SK-N-DZ (cell line): ENCODE measurements around the gene GPR82. TPM values are rescaled to one million over a fixed set of nuclear protein-coding genes. Genes with fewer than 3 reads are reported as not detected.
"Not testable (repeated sequence)": the region's sequence is repeated elsewhere in the genome, so short reads cannot be mapped to it uniquely, and the experiment has no call there.

Experiments used
- DNase-seq: peaks from one replicate; pipeline ENCODE4 v3.0.0-alpha.2; 2015; ENCODE audit warnings: low spot score
- polyA plus RNA-seq, 2 experiments: library from polyadenylated mRNA; depleted of rRNA; stranded (reverse); fragments of >200 nt; gene quantifications; 2 replicates each; pipeline ENCODE4 v1.2.3, GENCODE V29; 2014

Gene GPR82, protein sequence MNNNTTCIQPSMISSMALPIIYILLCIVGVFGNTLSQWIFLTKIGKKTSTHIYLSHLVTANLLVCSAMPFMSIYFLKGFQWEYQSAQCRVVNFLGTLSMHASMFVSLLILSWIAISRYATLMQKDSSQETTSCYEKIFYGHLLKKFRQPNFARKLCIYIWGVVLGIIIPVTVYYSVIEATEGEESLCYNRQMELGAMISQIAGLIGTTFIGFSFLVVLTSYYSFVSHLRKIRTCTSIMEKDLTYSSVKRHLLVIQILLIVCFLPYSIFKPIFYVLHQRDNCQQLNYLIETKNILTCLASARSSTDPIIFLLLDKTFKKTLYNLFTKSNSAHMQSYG
- not detected in 2 replicates for polyA plus RNA-seq (2014; cell fraction: cytosol; rRNA removed)
- polyA plus RNA-seq (2014; cell fraction: nucleus; rRNA removed), result not detected in 2 replicates

GRCh38 chrX:41723826-41724225, at the start of gene GPR82:
Gene GPR82 (plus strand): TSS chrX:41724181. CDS start chrX:41727027, 2,846 bp downstream.
- DNase-seq, result no peak

GRCh38 chrX:41676361-41676760, 47.6 kb upstream of the GPR82 start:
- not testable (repeated sequence) for DNase-seq

DNA sequence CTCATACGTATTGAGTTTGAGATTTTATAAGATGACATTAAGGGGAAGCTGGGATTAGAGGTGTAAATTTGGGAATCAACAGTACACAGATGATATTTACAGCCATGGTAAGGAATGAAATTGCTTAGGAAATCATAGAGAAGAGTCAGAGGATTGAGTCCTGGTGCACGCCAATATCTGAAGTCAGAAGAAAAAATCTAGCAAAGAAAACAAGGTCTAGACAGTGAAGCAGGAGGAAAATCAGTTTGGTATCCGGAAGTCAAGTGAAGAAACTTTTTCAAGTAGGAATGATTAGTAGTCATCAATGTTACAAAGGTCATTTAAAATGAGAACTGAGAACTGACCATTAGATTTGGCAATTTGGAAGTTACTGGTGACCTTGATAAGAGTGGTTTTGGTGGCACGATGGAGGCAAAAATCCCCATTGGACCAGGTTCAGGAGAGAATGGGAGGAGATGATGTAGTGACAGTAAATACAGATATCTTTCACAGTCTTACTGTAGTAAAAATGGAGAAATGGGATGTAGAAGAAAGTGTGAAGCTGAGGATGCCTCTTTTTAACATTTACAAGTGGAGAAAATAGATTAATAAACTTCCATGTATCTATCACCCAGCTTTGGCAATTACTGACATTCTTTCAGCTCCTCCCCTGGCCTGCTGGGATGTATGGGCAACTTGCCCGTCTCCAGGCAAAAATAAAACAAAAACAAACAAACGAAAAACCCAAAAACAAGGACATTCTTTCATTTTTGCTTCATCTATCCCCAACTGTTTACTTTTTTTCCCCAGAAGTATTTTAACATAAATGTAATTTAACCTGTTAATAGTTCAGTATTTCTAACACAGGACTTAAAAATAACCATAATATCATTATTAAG, 46.6 kb upstream of the GPR82 start:
- no peak for DNase-seq

DNA sequence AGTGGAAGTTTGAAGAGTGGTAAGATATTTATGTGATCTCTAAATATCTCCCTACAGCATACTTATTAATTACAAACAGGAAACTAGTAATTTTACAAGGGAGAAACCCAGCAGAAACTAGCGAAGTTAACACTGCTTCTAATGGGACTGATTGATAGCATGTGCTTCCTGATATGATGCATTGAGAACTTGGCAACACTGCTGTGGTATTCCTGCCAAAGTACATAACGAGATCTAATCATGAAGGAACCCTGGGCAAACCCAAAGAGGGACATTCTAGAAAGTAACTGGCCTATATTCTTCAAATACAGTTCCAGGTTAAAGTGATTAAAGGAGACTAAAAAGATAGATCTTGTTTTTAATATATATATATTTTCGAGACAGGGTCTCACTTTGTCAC, 39.8 kb upstream of the GPR82 start:
- DNase-seq, result no peak

DNA sequence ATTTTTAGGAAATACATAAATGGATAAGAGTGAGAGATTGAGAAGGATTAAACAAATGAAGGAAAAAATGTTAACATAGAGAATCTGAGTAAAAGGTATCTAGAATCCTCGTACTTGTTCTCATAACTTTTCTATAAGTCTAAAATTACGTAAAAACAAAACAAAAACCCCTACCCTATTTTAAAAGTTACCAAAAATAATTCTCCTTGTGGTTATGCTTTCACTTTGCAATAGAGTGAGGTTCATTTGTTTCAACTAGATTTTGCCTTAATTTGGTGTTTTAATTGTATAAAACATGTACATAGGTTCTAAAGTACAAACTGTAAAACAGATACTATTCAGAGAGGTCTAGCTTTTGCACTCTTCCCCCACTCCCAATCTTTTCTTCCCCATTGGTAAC, 39.0 kb upstream of the GPR82 start:
- no peak for DNase-seq

GRCh38 chrX:41686788-41687187, 37.2 kb upstream of the GPR82 start:
- DNase-seq, result no peak

GRCh38 chrX:41688156-41688555, 35.8 kb upstream of the GPR82 start:
- no peak for DNase-seq

DNA sequence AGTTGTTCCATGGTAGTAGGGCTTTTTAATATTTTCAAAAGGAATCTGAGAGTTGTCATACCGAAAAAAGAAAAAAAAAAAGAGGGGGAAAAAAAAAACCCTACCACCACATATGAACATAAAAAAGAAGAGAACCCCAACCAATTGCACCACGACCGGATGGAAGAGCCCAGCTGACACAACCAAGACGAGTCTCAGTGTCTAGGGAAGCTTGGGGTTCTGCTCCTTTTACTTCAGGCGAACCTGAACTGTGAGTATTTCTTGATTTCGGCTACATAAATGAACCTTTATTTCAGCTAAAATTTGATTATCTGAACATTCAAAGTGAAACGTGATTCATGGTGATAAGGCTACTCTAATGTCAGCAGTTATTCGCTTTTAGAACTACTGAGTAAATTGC, 35.1 kb upstream of the GPR82 start, which contains the start of gene GPR34:
TSS of gene GPR34 (plus strand) at position 139 of the 400 bp plus-strand sequence. CDS start 6,661 bp downstream, outside the sequence.
- DNase-seq, result no peak

- no peak for DNase-seq
Measured at GRCh38 chrX:41689711-41690110, 34.3 kb upstream of the GPR82 start.

- no peak for DNase-seq
Measured at GRCh38 chrX:41692162-41692749, 31.7 kb upstream of the GPR82 start.

- DNase-seq, result no peak
Measured at GRCh38 chrX:41693024-41693423, 31.0 kb upstream of the GPR82 start.

- no peak for DNase-seq
Measured at GRCh38 chrX:41695426-41695825, 28.6 kb upstream of the GPR82 start.

DNA sequence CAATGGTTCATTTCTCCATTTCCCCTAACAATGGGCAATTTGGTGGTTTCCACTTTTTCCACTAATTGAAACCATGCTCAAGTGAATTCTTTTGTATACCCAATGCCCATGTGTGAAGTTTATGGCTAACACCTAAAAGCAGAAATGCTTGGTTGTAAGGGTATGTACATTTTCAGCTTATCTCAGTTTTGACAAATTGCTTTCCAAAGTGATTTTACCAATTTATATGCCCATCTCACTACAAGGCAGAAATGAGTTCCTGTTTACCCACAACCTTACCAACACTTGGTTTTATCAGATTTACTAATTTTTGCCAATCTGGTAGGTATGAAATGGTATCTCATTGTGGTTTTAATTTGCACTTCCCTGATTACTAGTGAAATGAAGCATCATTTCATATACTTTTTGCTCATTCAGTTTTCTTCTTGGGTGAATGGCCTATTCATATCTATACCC, 20.4 kb upstream of the GPR82 start:
- no peak for DNase-seq

DNA sequence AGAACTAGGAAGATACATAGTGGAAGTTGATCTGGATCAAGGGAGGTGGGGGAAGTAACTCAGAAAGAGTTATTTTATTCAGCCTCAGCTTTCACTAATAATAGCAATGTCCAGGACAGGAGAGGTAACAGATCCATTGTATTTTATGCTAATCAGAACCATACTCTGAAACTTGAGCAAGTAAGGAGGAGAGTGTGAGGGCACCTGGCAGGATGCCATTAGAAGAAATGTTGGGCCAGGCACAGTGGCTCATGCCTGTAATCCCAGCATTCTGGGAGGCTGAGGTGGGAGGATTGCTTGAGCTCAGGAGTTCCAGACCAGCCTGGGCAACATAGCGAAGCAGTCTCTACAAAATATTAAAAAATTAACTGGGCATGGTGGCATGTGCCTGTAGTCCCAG, 18.9 kb upstream of the GPR82 start:
- no peak for DNase-seq

- no peak for DNase-seq
Measured at GRCh38 chrX:41705680-41706374, 18.2 kb upstream of the GPR82 start.

- no peak for DNase-seq
Measured at GRCh38 chrX:41707218-41707617, 16.8 kb upstream of the GPR82 start.

DNA sequence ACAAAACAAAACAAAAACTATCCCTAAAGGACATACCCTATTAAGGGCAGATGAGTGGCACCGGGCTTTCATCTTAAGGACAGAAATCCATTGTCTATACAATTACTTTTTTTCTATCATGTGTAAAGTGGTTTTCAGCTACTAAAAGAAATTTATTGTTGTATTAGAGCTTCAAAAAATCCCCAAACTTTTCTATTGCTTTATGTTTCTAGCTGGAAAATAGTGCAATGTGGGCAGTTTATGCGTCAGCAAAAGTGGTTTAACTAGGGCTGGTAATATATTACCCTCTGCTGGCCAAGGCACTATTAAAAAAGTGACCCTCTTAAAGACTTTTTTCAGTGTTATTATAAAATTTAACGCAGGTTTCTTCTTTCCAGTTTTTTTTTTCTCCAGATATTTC, 15.5 kb upstream of the GPR82 start:
- DNase-seq, result no peak

- DNase-seq, result no peak
Measured at GRCh38 chrX:41711021-41711667, 12.8 kb upstream of the GPR82 start.

- no peak for DNase-seq
Measured at GRCh38 chrX:41716222-41716621, 7.8 kb upstream of the GPR82 start.

DNA sequence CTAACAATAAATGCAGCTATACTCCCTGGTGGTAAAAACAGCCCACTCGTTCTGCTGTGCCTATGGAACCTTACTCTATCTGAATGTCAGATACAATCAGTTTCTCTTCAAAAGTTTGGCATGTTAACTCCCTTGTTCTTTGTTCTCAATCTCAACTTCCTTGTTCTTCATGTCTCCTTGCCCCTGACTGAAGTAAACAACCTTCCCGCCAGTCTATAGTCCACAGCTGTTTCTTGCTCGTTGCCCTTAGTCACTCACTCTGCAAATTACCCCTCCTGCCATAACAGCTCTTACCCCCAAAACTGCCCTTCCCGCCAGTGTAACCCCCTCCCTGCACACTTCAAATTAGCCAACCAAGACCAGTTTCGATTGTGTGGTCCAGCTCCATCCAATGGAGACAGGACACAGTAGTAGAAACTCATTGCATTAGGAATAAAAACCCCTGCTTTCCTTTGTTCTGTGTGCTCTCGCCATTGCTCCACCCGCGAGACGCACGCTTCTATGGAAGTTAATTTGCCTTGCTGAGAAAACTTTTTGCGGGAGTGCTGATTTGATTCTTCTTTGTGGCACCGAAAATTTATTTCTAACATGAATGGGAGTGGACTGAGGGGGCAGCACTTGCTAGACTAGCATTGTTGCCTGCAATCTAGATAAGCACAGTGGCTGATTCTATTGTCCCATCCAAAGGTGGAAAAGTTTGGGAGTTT, 7.1 kb upstream of the GPR82 start:
- DNase-seq, result no peak
